Measurements from ENCODE around the gene CHDH.

- no peak for TF ChIP-seq CTCF (IDR thresholded peaks at IDR 0.05)
- TF ChIP-seq POLR2A (IDR thresholded peaks at IDR 0.05), result no peak
These were observed 38.4 kb upstream of the CHDH start for GRCh38 chr3:53884623-53885022.
